DMS114 treated with DMSO at 0.1 percent for 48 hours (cell line): ENCODE measurements around the gene INPP4A.
"Not testable (repeated sequence)": the region's sequence is repeated elsewhere in the genome, so short reads cannot be mapped to it uniquely, and the experiment has no call there.

Experiments used
- DNase-seq: peaks from one replicate; lab custom pipeline; 2025; ENCODE audit not compliant: unreplicated experiment; lab: John Stamatoyannopoulos, UW

Gene INPP4A

GRCh38 chr2:98435670-98436069, 9.0 kb upstream of the INPP4A start:
- not testable (repeated sequence) for DNase-seq

GRCh38 chr2:98436734-98437133, 7.9 kb upstream of the INPP4A start:
- no peak for DNase-seq

DNA sequence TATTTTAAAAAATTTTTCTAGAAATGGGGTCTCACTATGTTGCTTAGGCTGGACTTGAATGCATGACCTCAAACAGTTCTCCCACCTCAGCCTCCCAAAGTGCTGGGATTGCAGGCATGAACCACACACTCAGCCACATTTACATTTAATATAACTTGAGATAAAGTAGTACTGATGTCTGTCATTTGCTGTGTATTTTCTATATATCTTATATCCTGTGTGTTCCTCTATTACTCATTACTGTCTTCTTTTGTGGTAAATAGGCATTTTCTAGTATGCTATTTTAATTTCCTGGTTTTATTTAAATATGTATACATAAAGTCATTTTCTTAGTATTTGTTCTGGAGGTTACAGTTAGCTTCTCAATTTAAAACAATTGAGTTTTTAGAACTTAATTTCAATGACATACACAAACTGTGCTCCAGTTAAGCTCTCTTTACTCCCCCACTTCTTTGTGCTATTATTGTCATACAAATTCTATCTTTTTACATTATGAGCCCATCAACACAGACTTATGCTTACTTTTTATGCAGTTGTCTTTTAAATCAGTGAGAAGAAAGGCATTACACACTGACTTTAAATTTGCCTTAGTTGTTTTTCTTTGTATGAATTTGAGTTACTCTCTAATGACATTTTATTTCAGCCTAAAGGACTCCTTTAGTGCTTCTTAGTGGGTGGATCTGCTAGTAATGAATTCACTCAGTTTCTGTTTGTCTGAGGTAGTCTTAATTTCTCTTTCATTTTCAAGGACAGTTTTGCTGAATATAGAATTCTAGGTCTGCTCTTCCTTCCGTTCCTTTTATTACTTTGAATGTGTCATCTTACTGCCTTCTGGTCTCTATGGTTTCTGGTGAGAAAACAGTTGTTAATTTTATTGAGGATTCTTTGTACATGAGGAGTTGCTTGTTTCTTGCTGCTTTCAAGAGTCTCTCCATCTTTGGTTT, 6.2 kb upstream of the INPP4A start:
- no peak for DNase-seq

- DNase-seq = no peak
These were observed 2.8 kb upstream of the INPP4A start for GRCh38 chr2:98441706-98442450.

- DNase-seq = no peak
These were observed 2.2 kb upstream of the INPP4A start for GRCh38 chr2:98442488-98442887.

DNA sequence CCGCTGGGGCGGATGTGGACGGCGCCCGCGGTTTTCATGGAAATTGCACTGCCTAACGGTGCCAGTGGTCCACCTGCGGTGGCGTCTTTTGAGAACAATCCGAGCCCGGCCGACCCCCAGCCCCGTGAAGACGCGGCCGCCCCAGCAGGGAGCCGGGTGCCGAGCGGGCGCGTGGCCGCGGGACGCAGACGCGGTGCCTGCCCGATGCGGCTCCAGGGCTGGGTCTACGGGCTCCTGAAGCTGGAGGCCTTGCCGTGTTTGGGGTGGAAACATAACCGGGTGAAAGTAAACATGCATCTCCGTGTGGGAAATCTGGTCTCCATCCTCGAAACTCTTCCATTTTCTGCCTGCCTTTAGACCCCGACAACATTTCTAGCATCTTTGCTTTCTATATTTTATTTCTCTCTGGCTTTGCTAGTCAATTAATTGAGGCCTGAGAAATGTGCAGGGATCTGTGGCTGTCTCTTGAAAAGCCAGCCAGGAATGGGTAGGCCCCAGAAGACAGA, 572 bp downstream of the INPP4A start:
- no peak for DNase-seq

DNA sequence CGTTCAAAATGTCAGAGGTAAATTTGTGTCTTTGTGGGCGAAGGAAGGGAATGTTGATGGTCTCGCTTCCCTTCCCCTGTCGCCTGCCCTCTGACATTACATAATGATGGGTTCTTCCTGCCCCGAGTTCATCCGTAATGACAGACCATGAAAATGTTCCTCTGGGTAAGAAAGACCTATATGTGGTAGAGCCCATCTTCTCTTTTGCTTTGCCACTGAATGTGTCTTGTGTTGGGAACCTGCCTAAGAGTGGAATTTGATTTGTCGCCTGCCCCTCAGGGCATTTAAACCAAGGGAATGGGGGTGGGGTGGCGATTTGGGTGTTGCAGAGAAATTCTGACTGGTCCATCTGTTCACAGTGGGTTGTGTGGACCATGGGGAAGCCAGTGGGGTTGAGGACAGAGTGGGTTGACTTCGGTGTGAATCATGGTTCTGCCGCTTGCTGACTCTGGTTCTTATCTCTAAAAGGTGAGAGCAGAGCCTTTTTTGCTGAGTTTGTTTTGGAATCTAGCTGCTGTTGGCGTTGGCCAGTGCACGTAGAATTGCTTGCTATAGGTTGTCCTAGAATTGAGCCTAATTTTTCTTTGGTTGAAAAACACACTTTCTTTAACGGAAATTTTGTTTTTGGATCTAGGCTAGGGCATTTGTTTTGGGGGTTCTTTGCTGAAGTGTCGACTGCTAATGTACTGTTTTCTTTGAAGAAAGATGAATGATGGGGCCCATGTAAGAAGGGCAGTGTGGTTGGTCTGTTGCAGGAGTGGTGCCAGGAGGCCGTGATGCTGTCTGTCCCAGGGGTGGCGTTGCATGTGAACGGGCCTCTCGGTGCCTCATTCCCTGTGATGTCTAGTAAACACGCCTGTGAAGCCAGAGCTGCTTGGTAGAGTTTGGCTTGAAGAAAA, 1.3 kb downstream of the INPP4A start:
- DNase-seq = no peak

- DNase-seq = no peak
These were observed 2.2 kb downstream of the INPP4A start for GRCh38 chr2:98446850-98447249.

GRCh38 chr2:98448441-98449145, 3.9 kb downstream of the INPP4A start:
- DNase-seq = no peak

DNA sequence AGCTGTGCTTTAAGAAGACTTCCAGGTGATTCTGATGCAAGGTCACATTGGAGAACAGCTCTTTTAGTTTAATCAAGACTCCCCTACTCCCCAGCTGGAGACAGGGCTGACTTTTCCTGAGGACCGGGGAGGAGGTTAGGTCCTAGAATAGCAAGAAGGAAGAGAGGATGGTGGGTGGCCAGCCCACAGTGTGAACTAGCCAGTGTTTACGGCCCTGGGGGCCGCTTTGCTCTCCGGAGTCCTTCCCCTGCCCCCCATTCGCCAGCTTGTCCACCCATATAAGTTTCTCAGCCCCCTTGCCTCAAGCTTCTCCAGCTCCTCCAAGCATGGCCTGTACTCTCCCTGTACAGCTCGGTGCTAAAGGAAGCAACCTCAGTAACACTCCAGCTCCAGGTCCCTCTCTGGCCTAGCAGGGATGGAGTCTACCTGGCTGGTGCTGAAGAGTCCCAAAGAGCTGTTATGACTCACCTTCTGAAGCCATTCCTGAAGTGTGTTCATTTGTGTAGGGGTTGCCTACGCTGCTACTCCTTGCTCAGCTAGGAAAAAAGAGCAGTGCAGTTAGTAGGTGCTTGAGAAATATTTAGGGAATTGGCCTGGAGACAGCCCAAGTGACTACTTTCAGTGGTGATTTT, 7.9 kb downstream of the INPP4A start:
- no peak for DNase-seq

DNA sequence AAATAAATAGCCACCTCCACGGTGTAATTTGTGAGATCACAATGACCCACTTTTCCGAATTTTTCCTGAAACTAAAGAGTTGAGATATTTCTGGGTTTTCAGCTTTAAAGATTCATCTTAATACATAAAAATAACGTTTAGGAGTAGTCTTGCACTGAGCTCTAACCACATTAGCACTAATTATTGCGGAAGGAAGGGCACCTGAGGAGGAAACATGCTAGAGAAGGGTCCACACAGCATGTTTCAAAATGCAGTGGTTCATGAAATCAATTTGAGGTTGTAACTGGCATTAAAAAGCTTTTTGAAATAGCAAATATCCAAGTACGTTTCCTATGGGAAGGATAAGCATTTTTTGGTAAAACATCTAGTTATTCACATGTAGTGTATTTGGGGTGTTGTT, 8.4 kb downstream of the INPP4A start:
- DNase-seq = no peak

GRCh38 chr2:98453531-98453930, 8.9 kb downstream of the INPP4A start:
- DNase-seq = no peak

- no peak for DNase-seq
These were observed 9.4 kb downstream of the INPP4A start for GRCh38 chr2:98454073-98454472.

GRCh38 chr2:98454500-98455235, 10.0 kb downstream of the INPP4A start:
- DNase-seq = no peak

GRCh38 chr2:98455494-98455976, 10.9 kb downstream of the INPP4A start:
- DNase-seq = no peak

DNA sequence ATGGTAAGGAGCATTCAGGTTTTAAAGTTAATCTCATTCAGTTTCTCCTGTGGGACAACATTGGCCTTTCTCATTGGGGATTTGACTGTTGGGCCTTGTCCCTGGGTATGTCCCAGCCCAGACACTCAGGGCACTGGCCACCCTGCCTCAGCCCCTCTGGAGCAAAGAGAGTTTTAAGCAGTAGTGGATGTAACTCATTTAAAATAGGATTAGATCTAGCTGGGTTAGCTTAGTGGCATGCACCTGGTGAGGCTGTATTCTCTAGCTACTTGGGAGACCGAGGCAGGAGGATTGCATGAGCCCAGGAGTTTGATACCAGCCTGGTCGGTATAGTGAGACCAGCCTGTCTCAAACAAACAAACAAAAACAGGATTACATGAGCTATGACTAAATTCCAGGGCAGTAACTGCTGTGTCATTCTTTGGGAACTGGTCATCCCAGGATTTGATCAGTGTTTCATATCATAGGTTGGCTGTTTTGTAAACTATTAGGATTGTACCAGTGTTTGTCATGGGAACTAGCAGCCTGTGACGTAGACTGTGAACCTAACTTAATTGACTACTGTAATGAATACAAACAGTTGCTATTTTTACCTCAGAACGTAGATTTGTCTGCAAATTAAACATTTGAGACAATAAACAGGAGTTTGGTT, 12.5 kb downstream of the INPP4A start:
- DNase-seq = no peak

GRCh38 chr2:98458207-98458606, 13.5 kb downstream of the INPP4A start:
- no peak for DNase-seq

DNA sequence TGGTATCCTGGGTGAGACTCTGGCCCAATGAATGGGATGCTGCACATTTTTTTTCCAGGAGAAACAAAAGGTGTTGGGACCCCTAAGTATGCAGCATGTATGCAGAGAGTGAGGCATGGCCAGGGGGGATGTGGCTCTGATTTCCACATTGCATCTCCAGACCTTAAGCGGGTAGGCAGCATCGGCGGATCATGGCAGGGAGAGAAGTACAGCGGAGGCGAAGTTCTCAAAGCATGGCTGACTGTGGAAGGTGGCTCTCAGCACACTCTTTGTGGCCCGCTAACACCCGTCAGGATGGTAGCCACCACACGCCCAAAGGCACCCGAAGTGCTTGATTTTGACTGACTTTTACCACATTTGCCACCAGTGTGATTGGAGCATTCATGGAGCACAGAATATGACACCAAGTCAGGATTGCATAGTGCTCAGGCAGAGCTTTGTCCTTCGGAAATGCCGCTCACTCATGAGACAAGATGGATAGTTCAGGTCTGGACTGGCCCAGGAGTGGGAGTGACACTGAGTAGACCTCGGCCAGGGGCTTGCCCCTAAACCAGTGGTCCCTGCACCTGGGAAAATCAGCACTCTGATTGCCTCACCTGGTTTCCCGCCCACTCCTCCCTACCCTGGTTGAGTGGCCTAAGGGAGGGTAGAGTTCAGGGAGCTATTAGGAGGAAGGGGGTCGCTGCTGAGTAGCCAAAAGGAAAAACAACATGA, 14.2 kb downstream of the INPP4A start:
- DNase-seq = no peak
